HUES48 (cell line): ENCODE measurements around the gene BACE1-AS.
"Not testable (repeated sequence)": the region's sequence is repeated elsewhere in the genome, so short reads cannot be mapped to it uniquely, and the experiment has no call there.

ENCODE experiments used
- H3K27ac ChIP-seq: one replicate; pipeline ENCODE4 v1.7.0; 2013; ENCODE audit warnings: low read depth, low read length, inconsistent platforms
- H3K27me3 ChIP-seq: 2 replicates; pipeline ENCODE4 v1.6.1; 2013; ENCODE audit warnings: mild to moderate bottlenecking, low read length; ENCODE audit not compliant: control insufficient read depth, insufficient read depth
- H3K36me3 ChIP-seq: 2 replicates; pipeline ENCODE4 v1.6.1; 2013; ENCODE audit warnings: low read length; ENCODE audit not compliant: control insufficient read depth, insufficient read depth
- H3K4me1 ChIP-seq: 2 replicates; pipeline ENCODE4 v1.6.1; 2013; ENCODE audit warnings: mild to moderate bottlenecking, low read length; ENCODE audit not compliant: control insufficient read depth, insufficient read depth
- H3K4me3 ChIP-seq: 2 replicates; pipeline ENCODE4 v1.5.1; 2013; ENCODE audit warnings: mild to moderate bottlenecking, low read depth, low read length
- H3K9ac ChIP-seq: 2 replicates; pipeline ENCODE4 v1.6.1; 2013; ENCODE audit warnings: mild to moderate bottlenecking, low read depth, low read length, moderate library complexity
- H3K9me3 ChIP-seq: 2 replicates; pipeline ENCODE4 v1.6.1; 2013; ENCODE audit warnings: low read length; ENCODE audit not compliant: control insufficient read depth, insufficient read depth

BACE1-AS gene

GRCh38 chr11:117305145-117305544 lies 14.0 kb downstream of the BACE1-AS start:
- no peaks in the 10 kb centered on the region for H3K36me3 ChIP-seq
- H3K27ac ChIP-seq: no peak overlapping the region
- no peaks in the 10 kb centered on the region for H3K9me3 ChIP-seq
- no peak overlapping the region for H3K4me3 ChIP-seq
- no peak overlapping the region for H3K9ac ChIP-seq
- peaks cover 20% of the 10 kb centered on the region for H3K4me1 ChIP-seq
- H3K27me3 ChIP-seq: no peaks in the 10 kb centered on the region

DNA sequence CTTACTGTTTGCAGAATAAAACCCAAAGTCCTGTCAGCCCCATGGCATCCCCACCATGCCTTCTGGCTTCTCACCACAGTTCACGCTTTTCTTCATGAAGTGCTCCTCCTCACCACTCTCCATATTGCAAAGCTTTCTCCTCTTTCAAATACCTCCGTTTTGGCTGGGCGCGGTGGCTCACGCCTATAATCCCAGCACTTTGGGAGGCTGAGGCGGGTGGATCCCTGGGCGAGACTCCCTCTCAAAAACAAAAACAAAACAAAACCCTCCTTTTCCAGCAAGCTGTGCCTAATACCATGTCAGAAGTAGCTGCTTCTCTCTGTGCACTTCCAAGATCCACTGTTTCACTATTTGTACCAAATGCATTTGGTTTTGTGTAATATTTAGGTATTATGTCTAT lies 18.2 kb downstream of the BACE1-AS start:
- H3K4me3 ChIP-seq: no peak overlapping the region
- H3K36me3 ChIP-seq: no peaks in the 10 kb centered on the region
- no peak overlapping the region for H3K27ac ChIP-seq
- H3K27me3 ChIP-seq: no peaks in the 10 kb centered on the region
- peaks cover 2% of the 10 kb centered on the region; the same call in 1 of the 2 replicates for H3K4me1 ChIP-seq
- no peaks in the 10 kb centered on the region for H3K9me3 ChIP-seq
- no peak overlapping the region for H3K9ac ChIP-seq

DNA sequence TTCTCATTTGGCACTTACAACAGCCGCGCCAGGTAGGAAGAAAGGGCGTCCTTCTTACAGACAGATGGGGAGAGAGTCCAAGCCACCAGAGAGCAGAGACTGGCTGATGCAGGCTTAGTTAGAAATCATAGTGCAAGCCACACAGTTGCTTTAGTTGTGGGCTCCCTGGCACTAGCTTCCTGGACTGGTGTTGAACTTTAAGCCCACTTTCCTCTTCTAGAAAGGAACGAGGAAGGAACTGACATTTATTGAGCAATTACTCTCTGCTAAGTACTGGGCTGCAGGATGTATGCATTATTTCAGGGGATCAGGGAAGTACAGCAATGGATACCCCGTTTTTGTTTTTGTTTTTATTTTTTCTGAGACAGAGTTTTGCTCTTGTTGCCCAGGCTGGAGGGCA lies 21.9 kb downstream of the BACE1-AS start:
- 0 out of 2 replicates have a peak, but pooled peaks cover 2% of the 10 kb centered on the region for H3K27me3 ChIP-seq
- H3K9ac ChIP-seq: no peak overlapping the region
- no peak overlapping the region for H3K4me3 ChIP-seq
- peaks cover 7% of the 10 kb centered on the region; the same call in 1 of the 2 replicates for H3K4me1 ChIP-seq
- H3K36me3 ChIP-seq: no peaks in the 10 kb centered on the region
- no peaks in the 10 kb centered on the region for H3K9me3 ChIP-seq
- H3K27ac ChIP-seq: no peak overlapping the region

GRCh38 chr11:117313828-117314768 lies 23.0 kb downstream of the BACE1-AS start:
- Histone ChIP-seq H3K9me3 (no peaks in the 10 kb centered on the region), H3K4me1 (peaks cover 7% of the 10 kb centered on the region; the same call in 1 of the 2 replicates), H3K27ac (no peak overlapping the region), H3K4me3 (no peak overlapping the region), H3K36me3 (no peaks in the 10 kb centered on the region), H3K9ac (no peak overlapping the region), H3K27me3 (0 out of 2 replicates have a peak, but pooled peaks cover 2% of the 10 kb centered on the region)

GRCh38 chr11:117314840-117315239 lies 23.7 kb downstream of the BACE1-AS start:
- Histone ChIP-seq H3K4me3 (peak overlapping the region; percentile 72), H3K9me3 (no peaks in the 10 kb centered on the region), H3K36me3 (no peaks in the 10 kb centered on the region), H3K4me1 (peaks cover 7% of the 10 kb centered on the region; the same call in 1 of the 2 replicates), H3K27me3 (0 out of 2 replicates have a peak, but pooled peaks cover 2% of the 10 kb centered on the region), H3K27ac (no peak overlapping the region), H3K9ac (no peak overlapping the region)

GRCh38 chr11:117315285-117316196 lies 24.4 kb downstream of the BACE1-AS start:
- Histone ChIP-seq H3K4me3 (peak overlapping the region; percentile 72), H3K27ac (no peak overlapping the region), H3K4me1 (peaks cover 7% of the 10 kb centered on the region; the same call in 1 of the 2 replicates), H3K9ac (no peak overlapping the region), H3K36me3 (no peaks in the 10 kb centered on the region), H3K9me3 (no peaks in the 10 kb centered on the region), H3K27me3 (0 out of 2 replicates have a peak, but pooled peaks cover 2% of the 10 kb centered on the region)

DNA sequence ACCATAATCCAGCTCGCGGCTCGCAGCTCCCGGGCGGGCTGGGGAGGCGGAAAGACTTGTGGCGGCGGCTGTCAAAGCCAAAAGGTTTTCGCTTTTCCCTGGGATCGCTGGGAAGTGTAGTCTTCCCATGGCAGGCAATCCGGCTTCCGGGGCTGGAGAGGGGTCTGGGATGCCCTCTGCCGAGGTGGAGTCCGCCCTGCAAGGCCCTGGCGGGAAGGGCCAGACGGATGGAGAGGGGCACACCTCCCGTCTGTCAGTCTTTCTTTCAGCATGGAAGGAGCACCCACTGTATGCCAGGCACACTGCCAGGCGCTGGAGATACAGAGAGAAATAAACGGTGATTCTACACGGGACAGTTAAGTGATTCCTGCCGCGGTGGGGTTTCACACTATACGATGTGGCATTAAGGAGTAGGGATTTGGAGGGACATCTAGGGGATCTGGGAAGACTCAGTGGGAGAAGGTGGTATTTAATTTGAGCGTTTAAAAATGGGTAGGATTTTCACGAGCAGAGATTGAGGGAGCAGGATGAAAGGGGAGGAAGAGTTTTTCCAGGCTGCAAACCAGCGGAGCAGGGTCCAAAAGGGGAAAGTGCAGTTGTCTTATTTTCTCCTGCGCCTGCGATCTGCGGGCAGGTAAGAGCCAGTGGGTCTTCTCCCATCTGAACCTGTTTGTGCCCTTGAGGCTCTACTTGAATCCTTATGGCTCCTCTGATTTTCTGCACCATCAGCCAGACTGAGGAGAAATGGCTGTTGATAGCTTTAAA lies 25.2 kb downstream of the BACE1-AS start, which contains the start of gene BACE1:
Gene BACE1, minus strand, starts transcription at position 60 of the 765 bp plus-strand sequence. CDS start 461 bp downstream, outside the sequence.
- Histone ChIP-seq H3K27ac (no peak within 1 kb of the TSS), H3K9ac (no peak within 1 kb of the TSS)

DNA sequence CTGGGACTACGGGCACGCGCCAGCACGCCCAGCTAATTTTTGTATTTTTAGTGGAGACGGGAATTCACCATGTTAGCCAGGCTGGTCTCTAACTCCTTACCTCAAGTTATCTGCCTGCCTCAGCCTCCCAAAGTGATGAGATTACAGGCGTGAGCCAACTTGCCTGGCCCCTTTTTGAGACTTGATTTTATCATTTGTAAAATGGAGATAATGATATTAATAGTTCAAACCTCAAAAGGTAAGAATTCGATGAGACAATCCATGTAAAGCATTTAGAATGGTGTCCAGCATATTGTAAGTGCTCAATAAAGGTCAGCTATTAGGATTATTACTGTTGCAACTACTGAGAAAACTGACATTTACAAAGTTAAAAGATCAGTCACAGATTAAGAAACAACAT lies 27.6 kb downstream of the BACE1-AS start:
- Histone ChIP-seq H3K27me3 (0 out of 2 replicates have a peak, but pooled peaks cover 2% of the 10 kb centered on the region), H3K9ac (no peak overlapping the region), H3K9me3 (no peaks in the 10 kb centered on the region), H3K4me1 (peaks cover 7% of the 10 kb centered on the region; the same call in 1 of the 2 replicates), H3K36me3 (no peaks in the 10 kb centered on the region), H3K27ac (no peak overlapping the region), H3K4me3 (no peak overlapping the region)

More for the DNA sequence above, 25.2 kb downstream of the BACE1-AS start, which contains the start of gene BACE1:
- Histone ChIP-seq H3K36me3 (no peaks in the 10 kb centered on the region), H3K4me1 (peaks cover 7% of the 10 kb centered on the region; the same call in 1 of the 2 replicates), H3K4me3 (peak within 1 kb of the TSS; percentile 72), H3K9me3 (no peaks in the 10 kb centered on the region), H3K27me3 (0 out of 2 replicates have a peak, but pooled peaks cover 2% of the 10 kb centered on the region)

- Histone ChIP-seq H3K9me3 (no peaks in the 10 kb centered on the region), H3K9ac (no peak overlapping the region), H3K27me3 (0 out of 2 replicates have a peak, but pooled peaks cover 2% of the 10 kb centered on the region), H3K4me3 (no peak overlapping the region), H3K27ac (no peak overlapping the region), H3K36me3 (no peaks in the 10 kb centered on the region), H3K4me1 (peaks cover 5% of the 10 kb centered on the region; the same call in 1 of the 2 replicates)
Observed at GRCh38 chr11:117319214-117319840, 28.2 kb downstream of the BACE1-AS start.

GRCh38 chr11:117327255-117327566 lies 36.1 kb downstream of the BACE1-AS start:
- H3K9ac ChIP-seq, H3K27ac ChIP-seq, H3K36me3 ChIP-seq, H3K9me3 ChIP-seq, H3K27me3 ChIP-seq, H3K4me1 ChIP-seq: not testable (repeated sequence)
- peak overlapping the region; percentile 77 for H3K4me3 ChIP-seq
